Suppressor macrophage (primary cell): ENCODE data around the gene CARD10.
A peak's percentile ranks its signal among the peaks of the same experiment; 100 is the strongest.

ENCODE experiments used
- DNase-seq, 4 experiments: peaks; one replicate each; pipeline ENCODE4 v3.0.0-alpha.2; 2020 to 2022

Gene CARD10

GRCh38 chr22:37464181-37464580 lies 55.0 kb downstream of the CARD10 start:
- DNase-seq: no peak

GRCh38 chr22:37462983-37463382 lies 56.2 kb downstream of the CARD10 start:
- DNase-seq: peak; percentile 21 to 72 (median 40)

- no peak for DNase-seq
Observed at GRCh38 chr22:37462436-37462835, 56.8 kb downstream of the CARD10 start.

- DNase-seq: no peak
Observed at GRCh38 chr22:37461961-37462360, 57.3 kb downstream of the CARD10 start.

GRCh38 chr22:37460684-37461083 lies 58.5 kb downstream of the CARD10 start:
- no peak for DNase-seq

GRCh38 chr22:37459206-37459605 lies 60.0 kb downstream of the CARD10 start:
- no peak for DNase-seq

- peak; percentile 68 to 87 (median 81) for DNase-seq
Observed at GRCh38 chr22:37457093-37457893, 61.9 kb downstream of the CARD10 start.

- no peak for DNase-seq
Observed at GRCh38 chr22:37456346-37456745, 62.9 kb downstream of the CARD10 start.

GRCh38 chr22:37455896-37456295 lies 63.3 kb downstream of the CARD10 start:
- no peak for DNase-seq

GRCh38 chr22:37454857-37455686 lies 64.1 kb downstream of the CARD10 start:
- peak in 3 of 4 experiments; percentile 18 to 31 (median 22) for DNase-seq

- no peak for DNase-seq
Observed at GRCh38 chr22:37453696-37454095, 65.5 kb downstream of the CARD10 start.

- no peak for DNase-seq
Observed at GRCh38 chr22:37451218-37451617, 68.0 kb downstream of the CARD10 start.

GRCh38 chr22:37449331-37450001 lies 69.7 kb downstream of the CARD10 start:
- DNase-seq: peak in 3 of 4 experiments; percentile 44 to 49 (median 49)

- DNase-seq: no peak
Observed at GRCh38 chr22:37448516-37449127, 70.6 kb downstream of the CARD10 start.

- no peak for DNase-seq
Observed at GRCh38 chr22:37445501-37445900, 73.7 kb downstream of the CARD10 start.

GRCh38 chr22:37443977-37444376 lies 75.2 kb downstream of the CARD10 start:
- DNase-seq: no peak

GRCh38 chr22:37443086-37443485 lies 76.1 kb downstream of the CARD10 start:
- no peak for DNase-seq

GRCh38 chr22:37442537-37442936 lies 76.7 kb downstream of the CARD10 start:
- DNase-seq: peak in 3 of 4 experiments; percentile 49 to 55 (median 51)

GRCh38 chr22:37442135-37442534 lies 77.1 kb downstream of the CARD10 start:
- DNase-seq: no peak

- DNase-seq: no peak
Observed at GRCh38 chr22:37440875-37441274, 78.3 kb downstream of the CARD10 start.
